ENCODE results near the gene TMEM30A.

DNA sequence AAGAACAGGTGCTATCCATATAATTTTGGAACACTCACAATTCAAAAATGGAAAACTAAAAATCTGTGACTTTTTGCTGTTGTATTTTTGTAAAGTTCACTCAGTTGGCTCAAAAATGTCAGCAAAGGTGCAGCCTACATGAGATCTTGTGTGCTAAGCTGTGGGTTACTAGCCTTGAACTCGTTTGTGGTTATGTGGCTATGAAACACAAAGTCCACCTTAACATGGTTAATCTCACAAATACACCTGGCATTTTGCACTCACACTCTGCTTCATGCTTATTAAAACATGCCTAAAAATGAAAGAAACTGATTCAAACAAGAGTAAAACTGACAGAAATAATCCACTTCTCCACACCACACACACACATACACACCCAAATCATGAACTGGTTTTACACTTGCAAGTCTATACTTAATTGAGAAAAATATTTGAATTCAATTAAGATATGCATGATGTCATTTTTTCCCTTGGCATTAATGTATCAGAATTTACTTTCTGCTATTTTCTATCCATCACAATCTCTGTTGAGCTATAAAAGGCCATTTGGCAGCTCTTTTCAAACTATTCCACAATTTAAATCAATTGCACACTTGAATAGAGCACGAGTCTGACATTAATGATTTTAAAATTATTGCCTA, 22.9 kb upstream of the TMEM30A start:
- TF ChIP-seq KDM1A (CRISPR knock-in tag; IDR thresholded peaks at IDR 0.05) (no peak), ZBTB1 (CRISPR knock-in tag; IDR thresholded peaks at IDR 0.05; ENCODE audit: borderline replicate concordance) (no peak), HCFC1 (IDR thresholded peaks at IDR 0.05; ENCODE audit: low read depth, low read length) (no peak), EZH2 (conservative IDR thresholded peaks at IDR 0.05; ENCODE audit: low read depth, low read length) (no peak)

All from HepG2 (cell line).